Measurements from ENCODE around the gene KRT17.
"Not testable (repeated sequence)": the region's sequence is repeated elsewhere in the genome, so short reads cannot be mapped to it uniquely, and the experiment has no call there.

Gene KRT17

DNA sequence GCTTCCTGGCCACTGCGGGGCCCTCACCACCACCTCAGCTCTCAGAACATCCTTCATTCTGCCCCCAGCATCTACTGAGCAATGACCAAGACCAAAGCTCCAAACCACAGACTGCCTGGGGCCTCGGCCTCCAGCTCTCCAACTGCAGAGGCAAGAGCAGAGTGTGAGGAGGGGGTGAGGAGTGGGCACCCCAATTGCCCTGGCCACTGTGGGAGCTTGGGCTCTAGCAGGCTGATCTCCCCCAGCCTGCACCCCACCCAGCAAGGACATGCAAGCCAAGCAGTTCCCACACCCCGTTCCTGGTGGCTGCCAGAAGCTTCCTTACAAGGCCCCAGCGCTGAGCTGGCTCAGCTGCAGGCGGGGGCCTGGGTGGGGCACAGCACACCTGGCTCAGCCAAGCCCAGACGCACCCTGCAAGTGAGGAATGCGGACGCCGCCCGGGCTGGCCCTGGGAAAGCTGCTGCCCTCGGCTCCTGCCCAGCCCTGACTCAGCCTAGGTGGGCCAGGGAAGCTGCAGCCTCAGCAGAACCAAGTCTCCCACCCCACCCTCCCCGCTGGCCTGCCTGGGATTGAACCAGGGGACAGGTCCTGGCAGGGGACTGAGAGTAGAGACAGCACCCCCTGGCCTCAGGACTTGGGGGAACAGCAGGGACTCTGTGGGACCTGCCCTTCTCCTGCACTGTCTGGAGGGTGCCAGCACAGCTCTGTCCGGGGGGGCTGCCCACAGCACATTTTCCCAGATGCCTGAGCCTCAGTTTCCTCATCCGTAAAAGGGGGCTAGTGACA lies 29.7 kb upstream of the KRT17 start:
- DNase-seq, result no peak

DNA sequence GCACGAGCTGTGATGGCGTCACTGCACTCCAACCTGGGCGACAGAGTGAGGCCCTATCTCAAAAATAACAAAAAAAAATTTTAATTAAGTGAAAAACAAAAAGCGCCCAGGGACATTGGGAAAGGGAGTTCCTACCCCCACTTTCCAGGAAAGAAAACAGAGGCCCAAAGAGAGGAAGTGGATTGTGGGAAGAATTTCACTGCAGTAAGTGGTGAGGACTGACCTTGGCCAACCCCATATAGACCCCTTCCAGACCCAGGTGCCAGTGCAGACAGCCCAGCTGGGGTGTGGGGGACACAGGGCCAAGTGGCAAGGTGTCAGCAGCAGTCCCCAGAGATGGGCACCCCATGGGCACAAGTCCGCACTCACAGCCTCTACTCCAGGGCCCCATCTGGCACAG lies 29.0 kb upstream of the KRT17 start:
- DNase-seq, result no peak

GRCh38 chr17:41652461-41652970 lies 28.1 kb upstream of the KRT17 start:
- DNase-seq, result no peak

- no peak for DNase-seq
Observed at GRCh38 chr17:41651625-41652460, 27.5 kb upstream of the KRT17 start.

DNA sequence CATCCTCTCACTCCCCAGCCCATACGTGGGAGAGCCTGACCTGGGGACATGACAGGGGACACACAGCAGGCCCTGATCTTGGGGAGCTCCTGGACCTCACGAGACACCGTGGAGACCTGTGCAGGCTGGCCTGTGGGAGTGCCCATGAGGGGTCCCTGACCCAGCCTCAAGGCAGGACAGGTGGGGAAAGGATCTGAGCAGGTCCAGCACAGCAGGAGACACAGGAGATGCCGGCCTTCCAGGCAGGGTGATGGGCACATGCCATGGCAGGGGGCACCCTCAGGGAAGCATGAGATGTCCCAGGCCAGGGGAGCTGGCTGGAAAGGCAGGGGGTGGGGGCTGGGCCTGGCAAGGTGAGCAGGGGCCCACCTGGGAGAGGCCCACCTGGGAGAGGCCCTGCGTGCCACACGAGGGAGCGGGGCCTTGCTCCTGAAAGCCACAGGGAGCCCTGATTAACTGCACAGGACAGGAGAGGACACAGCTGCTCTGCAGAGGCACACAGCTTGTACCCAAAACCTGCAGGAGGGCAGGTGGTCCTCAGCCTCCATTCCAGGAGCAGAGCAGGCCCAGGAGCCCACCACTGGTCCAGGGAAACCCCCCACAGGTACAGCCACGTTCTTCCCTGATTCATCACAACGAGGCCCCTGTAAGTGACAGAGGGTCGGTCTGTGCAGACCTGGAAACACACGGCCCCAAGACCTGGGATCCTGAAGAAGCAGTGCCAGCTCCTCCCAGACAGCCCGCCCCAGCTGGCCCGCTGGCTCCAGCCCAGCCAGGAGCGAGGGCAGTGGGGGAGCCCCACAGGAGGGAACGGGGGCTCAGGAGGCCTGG lies 26.6 kb upstream of the KRT17 start:
- DNase-seq, result no peak

DNA sequence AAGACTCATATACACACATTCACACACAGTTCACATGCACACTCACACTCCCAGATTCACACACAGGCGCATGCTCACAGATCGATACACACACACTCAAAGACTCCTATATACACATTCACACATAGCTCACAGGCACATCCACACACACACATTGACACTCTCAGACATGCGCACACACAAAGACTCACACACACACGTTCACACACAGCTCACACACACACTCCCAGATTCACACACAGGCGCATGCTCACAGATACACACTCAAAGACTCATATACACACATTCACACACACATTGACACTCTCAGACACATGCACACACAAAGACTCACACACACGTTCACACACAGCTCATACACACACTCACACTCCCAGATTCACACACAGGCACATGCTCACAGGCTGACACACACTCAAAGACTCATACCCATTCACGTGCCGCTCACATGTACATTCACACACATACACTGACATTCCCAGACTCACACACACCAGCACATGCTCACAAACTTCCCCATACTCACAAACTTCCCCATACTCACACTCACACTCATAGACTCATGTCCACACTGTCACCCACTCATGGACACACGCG lies 25.6 kb upstream of the KRT17 start:
- no peak for DNase-seq

DNA sequence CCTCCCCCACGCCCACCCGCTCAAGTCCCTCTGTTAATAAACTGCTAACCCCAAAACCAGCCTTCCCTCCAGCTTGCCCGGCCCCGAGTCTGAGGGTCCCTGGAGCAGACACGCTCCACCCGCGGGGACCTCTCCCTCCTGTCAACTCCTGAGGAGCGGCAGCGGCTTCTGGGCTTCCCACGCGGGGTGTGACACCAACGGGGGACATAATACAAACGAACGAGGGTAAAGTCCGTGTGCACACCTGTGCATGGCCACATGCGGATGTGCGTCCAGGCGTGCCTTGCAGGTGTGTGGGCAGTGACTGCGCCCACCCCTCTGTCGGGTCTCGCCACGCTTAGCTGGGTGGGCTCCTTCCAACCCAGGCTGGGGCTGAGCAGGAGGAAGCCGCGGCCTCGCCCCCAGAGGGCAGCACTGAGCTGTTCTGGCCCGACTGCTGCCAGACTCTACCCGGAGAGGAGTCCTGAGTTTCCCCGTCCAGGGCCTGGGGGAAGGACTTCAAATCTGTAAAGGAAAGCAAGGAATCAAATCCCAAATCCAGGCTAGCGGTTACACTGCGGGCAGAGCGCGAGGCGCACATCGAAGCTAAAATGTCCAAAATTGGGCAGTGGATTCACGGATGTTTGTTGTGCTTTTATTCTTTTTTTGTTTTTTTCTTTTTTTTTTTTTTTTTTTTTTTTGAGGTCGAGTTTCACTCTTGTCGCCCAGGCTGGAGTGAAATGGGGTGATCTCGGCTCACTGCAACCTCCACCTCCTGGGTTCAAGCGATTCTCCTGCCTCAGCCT lies 24.2 kb upstream of the KRT17 start:
- peak; percentile 86 for DNase-seq

DNA sequence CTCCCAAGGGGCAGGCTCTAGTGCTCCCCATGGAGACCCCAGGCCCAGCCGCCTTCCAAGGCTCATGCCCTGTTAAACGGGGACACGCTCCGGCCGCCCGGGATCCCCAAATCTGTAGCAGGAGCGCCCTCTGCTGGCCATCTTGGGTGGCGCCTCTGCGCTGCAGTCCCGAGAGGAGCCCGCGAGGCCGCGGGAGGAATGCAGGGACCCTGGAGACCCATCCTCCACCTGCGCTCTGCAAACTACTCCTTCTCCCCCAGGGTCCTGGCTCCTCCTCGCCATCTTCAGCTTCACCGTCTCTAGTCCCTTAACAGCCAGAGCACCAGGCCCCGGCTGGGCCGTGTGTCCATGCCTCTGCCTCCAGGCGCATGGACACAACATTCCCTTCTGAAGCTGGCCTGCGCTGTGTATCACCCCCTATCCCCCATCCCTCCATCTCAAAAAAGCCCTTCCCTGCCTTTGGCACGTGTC lies 23.6 kb upstream of the KRT17 start:
- peak; percentile 91 for DNase-seq

- no peak for DNase-seq
Observed at GRCh38 chr17:41647038-41647813, 22.9 kb upstream of the KRT17 start.

GRCh38 chr17:41642252-41643156 lies 18.1 kb upstream of the KRT17 start:
- DNase-seq, result no peak

GRCh38 chr17:41640596-41640995 lies 16.2 kb upstream of the KRT17 start:
- not testable (repeated sequence) for DNase-seq

GRCh38 chr17:41639492-41640473 lies 15.4 kb upstream of the KRT17 start:
- DNase-seq, result no peak

- no peak for DNase-seq
Observed at GRCh38 chr17:41638941-41639340, 14.6 kb upstream of the KRT17 start.

GRCh38 chr17:41638194-41638593 lies 13.8 kb upstream of the KRT17 start:
- DNase-seq, result no peak

GRCh38 chr17:41636652-41637051 lies 12.3 kb upstream of the KRT17 start:
- no peak for DNase-seq

DNA sequence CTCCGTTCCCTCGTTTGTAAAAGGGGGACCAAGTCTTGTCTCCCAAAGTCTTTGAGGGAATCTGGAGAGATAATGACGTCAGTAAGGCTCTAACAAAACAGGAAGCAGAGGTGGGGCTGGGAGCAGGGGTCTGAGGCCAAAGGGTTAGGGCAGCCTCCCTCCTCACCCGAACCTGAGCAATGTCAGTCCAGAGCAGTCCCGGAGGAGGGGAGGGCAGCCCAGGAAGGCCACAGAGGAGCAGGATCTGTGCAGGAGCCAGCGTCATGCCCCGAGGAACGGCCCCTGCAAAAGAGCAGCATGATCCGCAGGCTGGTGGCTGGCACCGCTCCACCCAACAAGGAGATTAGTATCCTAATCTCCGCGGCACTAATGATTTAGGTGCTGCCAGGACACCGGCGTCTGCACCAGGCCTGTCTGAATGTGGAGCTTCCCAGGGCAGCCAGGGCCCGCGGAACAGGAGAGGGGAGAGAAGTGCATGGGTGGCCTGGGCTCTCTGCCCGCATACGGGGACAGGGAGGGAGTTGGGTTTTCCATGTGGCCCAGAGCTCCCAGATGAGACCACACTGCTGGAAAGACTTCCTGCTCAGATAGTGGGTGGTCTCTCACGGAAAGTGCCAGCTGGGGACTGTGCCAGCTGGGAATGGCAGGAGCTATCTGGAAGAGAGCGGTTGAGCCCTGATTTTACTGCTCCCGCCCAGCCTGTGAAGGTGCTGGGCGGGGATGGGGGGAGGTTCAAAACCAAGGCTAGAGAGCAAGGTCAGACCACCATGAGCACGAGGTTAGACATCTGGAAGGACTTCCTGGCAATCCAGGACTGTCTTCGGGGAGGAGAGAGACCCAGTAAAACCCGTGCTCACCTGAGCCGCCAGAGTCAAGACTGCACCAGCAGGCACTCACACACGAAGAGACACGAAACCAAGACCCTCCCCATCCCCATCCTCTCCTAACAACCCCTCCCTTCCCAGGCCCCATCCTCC lies 11.0 kb upstream of the KRT17 start:
- DNase-seq, result no peak

DNA sequence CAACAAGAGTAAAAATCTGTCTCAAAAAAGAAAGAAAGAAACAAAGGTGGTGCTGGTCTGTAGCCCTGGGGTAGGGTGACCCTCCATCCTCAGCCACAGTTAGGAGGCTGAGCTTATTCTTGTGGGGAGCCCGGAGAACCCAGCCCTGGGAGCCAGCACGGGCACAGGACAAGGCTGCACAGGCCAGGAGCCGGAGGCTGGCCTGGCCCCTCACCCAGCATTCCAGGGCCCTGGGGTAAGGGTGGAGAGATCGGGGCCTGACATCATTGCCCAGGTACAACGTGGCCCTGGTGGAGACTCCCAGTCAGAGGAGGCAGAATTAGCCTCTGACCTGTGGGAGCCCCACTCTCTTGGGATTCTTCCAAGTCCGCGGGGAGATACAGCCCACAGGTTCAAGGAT lies 10.3 kb upstream of the KRT17 start:
- DNase-seq, result no peak

All from stimulated activated CD4-positive, alpha-beta T cell treated with anti-CD3 and anti-CD28 coated beads, Interleukin-4, amount 100 ng/mL, for 24 hours (primary cell).